ENCODE data around the gene AKT1S1. TPM values are rescaled to one million over a fixed set of nuclear protein-coding genes. Genes with fewer than 3 reads are reported as not detected.

AKT1S1 gene
- total RNA-seq, 1 experiment from 2014 or later, result 64.6 TPM

GRCh38 chr19:49894879-49895565, 17.9 kb upstream of the AKT1S1 start:
- H3K4me1 Mint-ChIP-seq (ENCODE audit: low read depth, unreplicated experiment), result no peaks in the 10 kb centered on the region
- CTCF ChIA-PET, result no interaction called here
- H3K9me3 Mint-ChIP-seq (ENCODE audit: unreplicated experiment), result no peaks in the 10 kb centered on the region
- Histone ChIP-seq H3K4me3 (ENCODE audit: low read depth, low read length) (no peak overlapping the region), H3K9me3 (no peaks in the 10 kb centered on the region), H3K36me3 (ENCODE audit: control insufficient read depth, insufficient read depth, low read length) (no peaks in the 10 kb centered on the region), H3K27me3 (replicated peaks; ENCODE audit: control insufficient read depth, insufficient read depth, low read length) (no peaks in the 10 kb centered on the region), H3K4me1 (no peaks in the 10 kb centered on the region; the same call in 1 of the 2 replicates)
- H3K27ac Mint-ChIP-seq (ENCODE audit: unreplicated experiment), result no peak overlapping the region
- intact Hi-C loops (cut with micrococcal nuclease; ENCODE audit: unreplicated experiment), result no loop called here
- no peak for DNase-seq
- TF ChIP-seq CTCF (IDR thresholded peaks at IDR 0.05; ENCODE audit: insufficient read depth in 1 of 2, low read depth in 1 of 2, low read length in 1 of 2, severe bottlenecking in 1 of 2, unreplicated experiment in 1 of 2), result no peak
- H3K27me3 Mint-ChIP-seq (ENCODE audit: insufficient read depth, unreplicated experiment), result peaks cover 3% of the 10 kb centered on the region
- H3K4me3 Mint-ChIP-seq (ENCODE audit: unreplicated experiment), result no peak overlapping the region
- peaks cover 18% of the 10 kb centered on the region for H3K36me3 Mint-ChIP-seq (ENCODE audit: insufficient read depth, unreplicated experiment)
- POLR2A ChIA-PET, result no interaction called here
- no TSS peak for BruUV-seq (replicated peaks)

- no peak overlapping the region for H3K4me3 Mint-ChIP-seq (ENCODE audit: unreplicated experiment)
- TF ChIP-seq CTCF (IDR thresholded peaks at IDR 0.05; ENCODE audit: insufficient read depth in 1 of 2, low read depth in 1 of 2, low read length in 1 of 2, severe bottlenecking in 1 of 2, unreplicated experiment in 1 of 2), result no peak
- H3K27me3 ChIP-seq (replicated peaks; ENCODE audit: control insufficient read depth, insufficient read depth, low read length), result no peaks in the 10 kb centered on the region
- intact Hi-C loops (cut with micrococcal nuclease; ENCODE audit: unreplicated experiment), result no loop called here
- H3K27ac Mint-ChIP-seq (ENCODE audit: unreplicated experiment), result no peak overlapping the region
- ChIA-PET CTCF (no interaction called here), POLR2A (no interaction called here)
- H3K27me3 Mint-ChIP-seq (ENCODE audit: insufficient read depth, unreplicated experiment), result peaks cover 3% of the 10 kb centered on the region
- H3K36me3 Mint-ChIP-seq (ENCODE audit: insufficient read depth, unreplicated experiment), result peaks cover 23% of the 10 kb centered on the region
- H3K9me3 Mint-ChIP-seq (ENCODE audit: unreplicated experiment), result no peaks in the 10 kb centered on the region
- no peak overlapping the region for H3K4me3 ChIP-seq (ENCODE audit: low read depth, low read length)
- peaks cover 9% of the 10 kb centered on the region for H3K4me1 ChIP-seq
- no TSS peak for BruUV-seq (replicated peaks)
- no peaks in the 10 kb centered on the region for H3K9me3 ChIP-seq
- H3K36me3 ChIP-seq (ENCODE audit: control insufficient read depth, insufficient read depth, low read length), result no peaks in the 10 kb centered on the region
- DNase-seq, result no peak
- H3K4me1 Mint-ChIP-seq (ENCODE audit: low read depth, unreplicated experiment), result no peaks in the 10 kb centered on the region
These were observed 17.0 kb upstream of the AKT1S1 start for GRCh38 chr19:49894011-49894664.

- no TSS peak for BruUV-seq (replicated peaks)
- peaks cover 12% of the 10 kb centered on the region for H3K4me1 ChIP-seq
- no peaks in the 10 kb centered on the region for H3K36me3 ChIP-seq (ENCODE audit: control insufficient read depth, insufficient read depth, low read length)
- ChIA-PET POLR2A (no interaction called here), CTCF (interaction anchor here (1.2 kb wide), 1 partner anchor 23 kb away, joined by 6 read pairs; no protein-coding TSS in a partner anchor)
- Mint-ChIP-seq H3K9me3 (ENCODE audit: unreplicated experiment) (no peaks in the 10 kb centered on the region), H3K27ac (ENCODE audit: unreplicated experiment) (no peak overlapping the region), H3K27me3 (ENCODE audit: insufficient read depth, unreplicated experiment) (peaks cover 3% of the 10 kb centered on the region), H3K4me1 (ENCODE audit: low read depth, unreplicated experiment) (no peaks in the 10 kb centered on the region), H3K4me3 (ENCODE audit: unreplicated experiment) (no peak overlapping the region), H3K36me3 (ENCODE audit: insufficient read depth, unreplicated experiment) (peaks cover 35% of the 10 kb centered on the region)
- no peak for DNase-seq
- H3K27me3 ChIP-seq (replicated peaks; ENCODE audit: control insufficient read depth, insufficient read depth, low read length), result no peaks in the 10 kb centered on the region
- intact Hi-C loops (cut with micrococcal nuclease; ENCODE audit: unreplicated experiment), result no loop called here
- H3K9me3 ChIP-seq, result no peaks in the 10 kb centered on the region
- H3K4me3 ChIP-seq (ENCODE audit: low read depth, low read length), result no peak overlapping the region
- TF ChIP-seq CTCF (IDR thresholded peaks at IDR 0.05; ENCODE audit: insufficient read depth in 1 of 2, low read depth in 1 of 2, low read length in 1 of 2, severe bottlenecking in 1 of 2, unreplicated experiment in 1 of 2), result no peak
These were observed 15.6 kb upstream of the AKT1S1 start for GRCh38 chr19:49892716-49893115.
